ENCODE measurements around the gene CDK5.

CDK5 gene

DNA sequence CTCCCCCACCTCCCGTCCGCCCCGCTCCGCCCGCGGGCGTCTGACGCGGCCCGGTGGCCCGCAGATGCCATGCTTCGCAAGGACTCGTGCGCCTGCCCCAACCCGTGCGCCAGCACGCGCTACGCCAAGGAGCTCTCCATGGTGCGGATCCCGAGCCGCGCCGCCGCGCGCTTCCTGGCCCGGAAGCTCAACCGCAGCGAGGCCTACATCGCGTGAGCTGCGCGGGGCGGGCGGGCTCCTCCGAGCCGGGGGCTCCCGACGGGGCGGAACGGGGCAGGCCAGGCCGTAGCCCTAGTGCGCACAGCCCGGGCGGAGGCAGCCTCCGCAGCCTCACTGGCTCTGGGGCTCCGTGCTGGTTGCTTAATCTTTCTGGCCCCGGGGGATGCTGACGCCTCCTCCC is 6.6 kb downstream of the CDK5 start:
- Histone ChIP-seq H3K4me2 (ENCODE audit: low read length, poor library complexity, severe bottlenecking) (peak overlapping the region; percentile 62), H3K4me3 (ENCODE audit: insufficient read depth in 1 of 2, low read depth in 1 of 2, low read length in 2 of 2) (peak overlapping the region; percentile 3 to 37), H2BK120ac (ENCODE audit: low read depth, low read length) (no peak overlapping the region), H3K79me1 (replicated peaks; ENCODE audit: low read length, poor library complexity, severe bottlenecking) (peaks cover 4% of the 10 kb centered on the region), H3K14ac (ENCODE audit: low read length in 2 of 2) (no peak overlapping the region), H2AK5ac (ENCODE audit: low read length, severe bottlenecking) (no peak overlapping the region), H3K9ac (ENCODE audit: low read length) (no peak overlapping the region), H3K27me3 (ENCODE audit: control insufficient read depth in 1 of 2, insufficient read depth in 1 of 2, low read length in 2 of 2) (peaks cover 8 to 16% of the 10 kb centered on the region in 2 experiments), H4K8ac (ENCODE audit: low read length) (no peak overlapping the region), H2BK5ac (ENCODE audit: low read depth, low read length, poor library complexity, severe bottlenecking) (no peak overlapping the region), H3K27ac (ENCODE audit: low read length, poor library complexity, severe bottlenecking) (no peak overlapping the region), H4K91ac (ENCODE audit: low read length) (no peak overlapping the region), H3K4me1 (ENCODE audit: control insufficient read depth, insufficient read depth, low read depth, low read length) (peaks cover 17% of the 10 kb centered on the region), H3K18ac (ENCODE audit: low read depth in 1 of 2, low read length in 2 of 2) (no peak overlapping the region), H2AFZ (ENCODE audit: low read depth, low read length) (no peak overlapping the region), H3K9me3 (ENCODE audit: control insufficient read depth, low read length) (no peaks in the 10 kb centered on the region), H3K4ac (ENCODE audit: low read depth in 1 of 2, low read length in 2 of 2) (no peak overlapping the region), H3K36me3 (ENCODE audit: control insufficient read depth in 1 of 2, insufficient read depth in 2 of 2, low read depth in 1 of 2, low read length in 2 of 2) (peaks cover 19 to 47% of the 10 kb centered on the region in 2 experiments), H2BK15ac (ENCODE audit: low read depth, poor library complexity, severe bottlenecking) (peak overlapping the region; percentile 49), H3K23ac (ENCODE audit: low read length in 2 of 2) (no peak overlapping the region), H2BK12ac (ENCODE audit: low read length in 2 of 2) (no peak overlapping the region)
- peak; percentile 87 for DNase-seq
- 2% methylated on average over 44 of the region's 50 CpGs for WGBS

DNA sequence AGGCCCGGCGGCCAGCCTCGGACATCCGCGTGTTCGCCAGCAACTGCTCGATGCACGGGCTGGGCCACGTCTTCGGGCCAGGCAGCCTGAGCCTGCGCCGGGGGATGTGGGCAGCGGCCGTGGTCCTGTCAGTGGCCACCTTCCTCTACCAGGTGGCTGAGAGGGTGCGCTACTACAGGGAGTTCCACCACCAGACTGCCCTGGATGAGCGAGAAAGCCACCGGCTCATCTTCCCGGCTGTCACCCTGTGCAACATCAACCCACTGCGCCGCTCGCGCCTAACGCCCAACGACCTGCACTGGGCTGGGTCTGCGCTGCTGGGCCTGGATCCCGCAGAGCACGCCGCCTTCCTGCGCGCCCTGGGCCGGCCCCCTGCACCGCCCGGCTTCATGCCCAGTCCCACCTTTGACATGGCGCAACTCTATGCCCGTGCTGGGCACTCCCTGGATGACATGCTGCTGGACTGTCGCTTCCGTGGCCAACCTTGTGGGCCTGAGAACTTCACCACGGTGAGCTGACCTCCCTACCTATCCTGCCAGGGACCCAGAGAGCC is 8.7 kb downstream of the CDK5 start:
- Histone ChIP-seq H3K4me1 (ENCODE audit: control insufficient read depth, insufficient read depth, low read depth, low read length) (peaks cover 17% of the 10 kb centered on the region), H3K9ac (ENCODE audit: low read length) (no peak overlapping the region), H3K14ac (ENCODE audit: low read length in 2 of 2) (no peak overlapping the region), H2BK120ac (ENCODE audit: low read depth, low read length) (no peak overlapping the region), H3K4ac (ENCODE audit: low read depth in 1 of 2, low read length in 2 of 2) (no peak overlapping the region), H3K18ac (ENCODE audit: low read depth in 1 of 2, low read length in 2 of 2) (no peak overlapping the region), H4K91ac (ENCODE audit: low read length) (peak overlapping the region; percentile 52), H2BK12ac (ENCODE audit: low read length in 2 of 2) (no peak overlapping the region), H3K4me3 (ENCODE audit: insufficient read depth in 1 of 2, low read depth in 1 of 2, low read length in 2 of 2) (no peak overlapping the region), H3K23ac (ENCODE audit: low read length in 2 of 2) (no peak overlapping the region), H3K36me3 (ENCODE audit: control insufficient read depth in 1 of 2, insufficient read depth in 2 of 2, low read depth in 1 of 2, low read length in 2 of 2) (peaks cover 18 to 46% of the 10 kb centered on the region in 2 experiments), H2AFZ (ENCODE audit: low read depth, low read length) (no peak overlapping the region), H4K8ac (ENCODE audit: low read length) (no peak overlapping the region), H3K9me3 (ENCODE audit: control insufficient read depth, low read length) (no peaks in the 10 kb centered on the region), H3K27me3 (ENCODE audit: control insufficient read depth in 1 of 2, insufficient read depth in 1 of 2, low read length in 2 of 2) (peaks cover 8 to 16% of the 10 kb centered on the region in 2 experiments), H2AK5ac (ENCODE audit: low read length, severe bottlenecking) (no peak overlapping the region), H2BK15ac (ENCODE audit: low read depth, poor library complexity, severe bottlenecking) (peak overlapping the region; percentile 83), H3K27ac (ENCODE audit: low read length, poor library complexity, severe bottlenecking) (no peak overlapping the region), H2BK5ac (ENCODE audit: low read depth, low read length, poor library complexity, severe bottlenecking) (no peak overlapping the region), H3K79me1 (replicated peaks; ENCODE audit: low read length, poor library complexity, severe bottlenecking) (no peaks in the 10 kb centered on the region), H3K4me2 (ENCODE audit: low read length, poor library complexity, severe bottlenecking) (no peak overlapping the region)
- no peak for DNase-seq
- 94% methylated on average over 38 of the region's 38 CpGs for WGBS

DNA sequence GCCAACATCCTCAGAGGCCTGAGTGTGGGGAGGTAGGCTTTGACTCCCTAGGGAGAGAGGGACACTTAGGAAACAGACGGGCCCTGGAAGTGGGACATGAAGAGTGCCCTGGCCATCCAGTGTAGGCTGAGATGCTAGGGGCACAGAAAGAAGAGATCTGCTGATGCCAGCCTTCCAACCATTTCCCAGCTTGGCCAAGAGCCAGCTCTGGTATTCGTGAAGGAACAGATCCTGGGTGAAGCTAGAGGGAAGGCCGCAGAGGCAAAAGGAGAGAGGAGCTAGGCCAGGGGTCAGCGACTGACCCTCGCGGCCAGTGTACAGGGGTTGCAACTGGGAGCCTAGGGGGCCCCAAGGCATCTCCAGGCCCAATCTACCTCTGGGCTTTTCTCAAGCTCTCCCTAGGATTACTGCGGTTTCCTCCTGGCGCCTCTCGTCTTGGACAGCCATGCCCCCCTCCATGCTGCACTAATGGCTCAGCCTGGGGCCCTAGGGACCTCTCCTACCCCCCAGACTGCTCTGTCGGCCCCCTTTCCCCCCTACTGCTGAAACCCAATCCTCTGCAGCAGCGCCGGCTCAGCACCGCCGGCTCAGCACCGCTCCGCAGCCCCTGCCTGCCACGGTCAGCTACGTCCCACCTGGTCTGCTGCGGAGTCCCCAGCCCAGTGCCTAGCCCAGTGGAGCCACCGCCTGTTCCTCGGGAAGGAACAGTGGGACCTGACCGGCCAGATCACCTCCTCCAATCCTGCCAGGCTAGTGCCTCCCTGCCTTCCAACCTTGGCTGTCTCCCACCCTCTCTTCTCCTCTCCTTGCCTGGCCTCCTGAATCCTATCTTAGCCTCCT is 9.5 kb downstream of the CDK5 start, which contains the start of gene ASIC3:
TSS of gene ASIC3 (plus strand) at position 556 of the 840 bp plus-strand sequence. CDS start 355 bp downstream, outside the sequence.
- no peak within 1 kb of the TSS for H3K18ac ChIP-seq (ENCODE audit: low read depth in 1 of 2, low read length in 2 of 2)
- peaks cover 8 to 16% of the 10 kb centered on the region in 2 experiments for H3K27me3 ChIP-seq (ENCODE audit: control insufficient read depth in 1 of 2, insufficient read depth in 1 of 2, low read length in 2 of 2)
- H4K91ac ChIP-seq (ENCODE audit: low read length), result peak within 1 kb of the TSS; percentile 52
- no peak within 1 kb of the TSS for H3K4me3 ChIP-seq (ENCODE audit: insufficient read depth in 1 of 2, low read depth in 1 of 2, low read length in 2 of 2)
- peak within 1 kb of the TSS; percentile 83 for H2BK15ac ChIP-seq (ENCODE audit: low read depth, poor library complexity, severe bottlenecking)
- peak within 1 kb of the TSS; percentile 55 for H3K9ac ChIP-seq (ENCODE audit: low read length)
- H3K4me2 ChIP-seq (ENCODE audit: low read length, poor library complexity, severe bottlenecking), result no peak within 1 kb of the TSS
- no peaks in the 10 kb centered on the region for H3K9me3 ChIP-seq (ENCODE audit: control insufficient read depth, low read length)
- peaks cover 11 to 46% of the 10 kb centered on the region in 2 experiments for H3K36me3 ChIP-seq (ENCODE audit: control insufficient read depth in 1 of 2, insufficient read depth in 2 of 2, low read depth in 1 of 2, low read length in 2 of 2)
- no peak within 1 kb of the TSS for H4K8ac ChIP-seq (ENCODE audit: low read length)
- H2AFZ ChIP-seq (ENCODE audit: low read depth, low read length), result no peak within 1 kb of the TSS
- WGBS, result 88% methylated on average over 22 of the region's 22 CpGs
- no peak within 1 kb of the TSS for H3K14ac ChIP-seq (ENCODE audit: low read length in 2 of 2)
- no peak within 1 kb of the TSS for H3K27ac ChIP-seq (ENCODE audit: low read length, poor library complexity, severe bottlenecking)
- peaks cover 17% of the 10 kb centered on the region for H3K4me1 ChIP-seq (ENCODE audit: control insufficient read depth, insufficient read depth, low read depth, low read length)
- no peak within 1 kb of the TSS for H3K23ac ChIP-seq (ENCODE audit: low read length in 2 of 2)
- no peak within 1 kb of the TSS for H2BK5ac ChIP-seq (ENCODE audit: low read depth, low read length, poor library complexity, severe bottlenecking)
- DNase-seq, result no peak
- H3K79me1 ChIP-seq (replicated peaks; ENCODE audit: low read length, poor library complexity, severe bottlenecking), result no peaks in the 10 kb centered on the region
- H2BK12ac ChIP-seq (ENCODE audit: low read length in 2 of 2), result no peak within 1 kb of the TSS
- no peak within 1 kb of the TSS for H2BK120ac ChIP-seq (ENCODE audit: low read depth, low read length)
- no peak within 1 kb of the TSS for H3K4ac ChIP-seq (ENCODE audit: low read depth in 1 of 2, low read length in 2 of 2)
- no peak within 1 kb of the TSS for H2AK5ac ChIP-seq (ENCODE audit: low read length, severe bottlenecking)
